GM18511 (cell line): ENCODE results near the gene ZNF710.

Source experiments
- ATAC-seq: cut with Tn5 transposase; IDR thresholded peaks from one replicate; pipeline ENCODE4 v1.9.1; 2021; ENCODE audit warnings: mild to moderate bottlenecking, moderate library complexity; ENCODE audit not compliant: unreplicated experiment

Gene ZNF710

GRCh38 chr15:89993349-89993748 is 7.8 kb upstream of the ZNF710 start:
- ATAC-seq, result no peak

- ATAC-seq, result no peak
Measured at GRCh38 chr15:89997079-89997478, 4.0 kb upstream of the ZNF710 start.

DNA sequence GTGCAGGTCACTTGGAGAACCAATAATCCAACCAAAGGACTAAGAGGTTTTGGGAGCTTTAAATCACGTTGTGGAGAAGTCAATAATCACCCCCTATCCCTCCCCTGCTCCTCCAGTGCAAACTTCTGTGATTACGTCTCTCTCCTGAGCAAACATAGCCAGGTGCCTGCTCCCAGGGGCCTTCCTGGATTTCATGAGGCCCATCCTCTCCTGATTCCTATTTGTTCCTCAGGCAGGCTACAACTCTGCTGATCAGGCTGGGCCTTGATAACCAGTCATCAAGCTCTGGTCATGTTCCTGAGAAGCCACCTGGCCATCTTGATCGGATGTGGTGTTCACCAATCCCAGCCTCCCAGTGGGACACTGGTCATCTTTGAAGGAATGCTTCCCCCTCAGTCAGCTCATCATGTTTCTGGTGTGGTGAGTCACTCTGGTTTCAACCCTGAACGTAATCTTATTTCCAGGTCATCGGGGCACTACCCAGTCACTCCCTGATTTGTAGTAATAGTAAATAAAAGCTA is 2.9 kb upstream of the ZNF710 start:
- ATAC-seq, result no peak

GRCh38 chr15:89998923-89999675 is 2.0 kb upstream of the ZNF710 start:
- ATAC-seq, result no peak

GRCh38 chr15:89999676-90000185 is 1.4 kb upstream of the ZNF710 start:
- ATAC-seq, result no peak

DNA sequence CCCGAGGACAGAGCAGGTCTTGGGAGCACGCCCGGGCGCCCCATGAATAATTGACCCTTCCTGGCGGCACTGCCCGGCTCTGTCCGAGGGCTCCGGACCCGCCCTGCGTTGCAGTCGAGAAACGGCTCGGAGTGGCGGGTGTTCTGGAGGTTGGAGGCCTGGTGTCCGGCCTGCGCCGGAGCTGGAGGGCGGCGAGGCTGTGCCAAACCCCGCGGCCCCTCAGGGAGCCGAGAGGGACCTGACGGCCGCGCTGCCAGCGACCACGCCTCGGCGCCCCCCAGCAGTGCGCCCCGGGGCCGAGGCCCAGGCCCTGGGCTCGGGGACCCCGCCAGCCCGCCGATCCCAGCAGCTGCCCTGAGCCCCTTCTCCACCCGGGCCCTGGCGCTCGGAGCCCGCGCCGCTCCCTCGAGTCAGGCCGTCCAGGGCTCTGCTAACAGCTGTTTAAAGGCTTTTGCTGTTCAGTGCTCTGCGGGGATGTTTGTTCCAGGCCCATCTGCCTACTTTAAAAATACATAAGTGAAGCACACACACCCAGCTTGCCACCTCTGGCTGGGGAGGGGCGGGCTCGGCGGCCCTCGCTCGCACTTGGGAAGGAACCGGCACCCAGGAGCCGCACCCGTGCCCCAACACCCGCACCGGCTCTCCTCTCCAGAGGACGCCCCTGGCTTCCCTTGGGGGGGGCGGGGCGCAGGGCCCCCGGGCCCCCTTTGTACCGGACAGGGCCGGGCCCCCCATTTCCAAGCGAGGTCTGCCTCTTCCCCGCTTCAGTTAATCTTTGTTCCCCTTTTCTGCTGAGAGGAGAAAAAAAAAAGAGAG is 730 bp upstream of the ZNF710 start:
- ATAC-seq, result no peak

GRCh38 chr15:90001683-90002427 is 731 bp downstream of the ZNF710 start:
- peak; percentile 42 for ATAC-seq

DNA sequence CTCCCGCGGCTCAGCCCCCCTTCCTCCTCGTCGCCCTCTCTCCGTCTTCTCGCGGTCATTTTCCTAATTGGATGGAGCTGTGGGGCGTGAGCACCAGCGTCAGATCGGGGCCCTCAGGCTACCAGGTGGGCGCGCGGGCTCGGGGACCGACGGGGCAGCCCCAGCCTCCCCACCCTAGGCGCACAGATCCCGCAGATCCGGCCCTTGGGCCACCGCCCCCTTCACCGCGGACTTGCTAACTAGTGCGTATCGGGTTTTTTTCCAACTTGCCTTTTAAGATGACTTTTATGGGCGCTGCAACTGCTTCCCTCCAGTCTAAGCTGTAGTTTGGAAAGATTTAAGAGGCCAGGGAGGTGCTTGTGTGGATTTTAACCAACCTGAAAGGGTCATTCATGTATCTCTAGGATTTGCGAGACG is 1.3 kb downstream of the ZNF710 start:
- ATAC-seq, result peak; percentile 50

DNA sequence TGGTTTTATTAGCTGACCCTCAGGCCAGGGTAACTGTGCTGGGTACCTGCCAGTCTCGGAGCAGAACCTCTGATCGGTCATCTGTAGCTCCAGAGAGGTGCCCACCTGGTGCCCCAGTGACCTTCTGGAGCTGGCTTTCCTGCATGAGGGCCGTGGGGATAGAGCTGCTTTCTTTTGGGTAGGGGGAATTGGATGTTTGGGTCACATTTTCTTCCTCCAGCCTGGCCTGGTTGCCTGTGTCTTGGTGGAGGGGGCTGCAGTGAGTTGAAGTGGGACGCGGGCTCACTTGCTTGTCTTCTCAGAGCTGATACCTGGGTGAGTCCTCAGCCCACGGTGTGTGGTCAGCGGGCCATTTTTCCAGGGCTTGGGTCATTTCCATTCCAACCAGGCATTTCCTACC is 2.6 kb downstream of the ZNF710 start:
- no peak for ATAC-seq

GRCh38 chr15:90004252-90004651 is 3.1 kb downstream of the ZNF710 start:
- ATAC-seq, result no peak

- no peak for ATAC-seq
Measured at GRCh38 chr15:90004671-90005070, 3.5 kb downstream of the ZNF710 start.

GRCh38 chr15:90006217-90007075 is 5.3 kb downstream of the ZNF710 start:
- no peak for ATAC-seq

DNA sequence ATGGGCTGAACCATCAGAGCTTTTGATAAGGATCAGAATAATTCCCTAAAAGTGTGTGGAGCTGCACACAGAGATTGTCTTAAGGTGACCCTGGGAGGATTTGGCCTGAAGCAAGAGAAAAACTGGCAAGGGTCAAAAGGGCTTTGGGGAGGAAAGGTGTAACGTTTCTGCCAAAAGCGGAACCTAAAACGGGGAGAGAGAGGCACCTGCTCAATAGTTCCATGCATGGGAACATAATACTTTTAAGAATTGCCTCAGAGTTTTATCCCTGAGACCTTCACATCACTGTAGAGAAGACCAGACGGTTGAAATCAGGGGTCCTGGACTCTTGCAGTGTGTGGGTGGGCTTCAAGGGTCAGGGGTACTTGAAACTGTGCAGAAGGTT is 5.9 kb downstream of the ZNF710 start:
- no peak for ATAC-seq

GRCh38 chr15:90008607-90009006 is 7.5 kb downstream of the ZNF710 start:
- no peak for ATAC-seq

- no peak for ATAC-seq
Measured at GRCh38 chr15:90009301-90010022, 8.3 kb downstream of the ZNF710 start.

DNA sequence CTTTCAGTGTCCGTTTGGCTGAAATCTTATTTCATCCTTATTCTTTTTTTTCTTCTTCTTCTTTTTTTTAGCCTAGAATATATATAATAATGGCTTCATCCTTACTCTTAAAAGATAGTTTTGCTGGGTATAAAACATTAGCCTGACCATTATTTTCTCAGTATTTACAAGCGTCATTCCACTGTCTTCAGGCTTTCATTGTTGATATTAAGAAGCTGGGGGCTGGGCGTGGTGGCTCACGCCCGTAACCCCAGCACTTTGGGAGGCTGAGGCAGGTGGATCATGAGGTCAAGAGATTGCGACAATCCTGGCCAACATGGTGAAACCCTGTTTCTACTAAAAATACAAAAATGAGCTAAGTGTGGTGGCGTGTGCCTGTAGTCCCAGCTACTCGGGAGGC is 10.6 kb downstream of the ZNF710 start:
- no peak for ATAC-seq

GRCh38 chr15:90013503-90013937 is 12.4 kb downstream of the ZNF710 start:
- ATAC-seq, result no peak

DNA sequence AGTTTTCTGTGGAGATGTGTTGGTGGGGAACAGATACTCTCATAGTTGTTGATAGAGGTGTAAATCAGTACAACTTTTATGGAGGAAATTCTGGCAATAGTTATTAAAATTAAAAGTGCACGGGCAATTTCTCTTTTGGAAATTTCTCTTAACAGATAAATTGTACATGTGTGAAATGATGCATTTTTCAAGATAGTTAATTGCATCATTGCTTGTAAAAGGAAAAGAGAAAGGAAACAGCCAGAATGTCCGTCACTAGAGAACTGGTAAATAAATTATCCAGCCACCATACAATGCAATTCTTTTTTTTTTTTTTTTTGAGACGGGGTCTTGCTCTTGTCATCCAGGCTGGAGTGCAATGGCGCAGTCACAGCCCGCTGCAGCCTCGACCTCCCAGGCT is 14.2 kb downstream of the ZNF710 start:
- no peak for ATAC-seq

DNA sequence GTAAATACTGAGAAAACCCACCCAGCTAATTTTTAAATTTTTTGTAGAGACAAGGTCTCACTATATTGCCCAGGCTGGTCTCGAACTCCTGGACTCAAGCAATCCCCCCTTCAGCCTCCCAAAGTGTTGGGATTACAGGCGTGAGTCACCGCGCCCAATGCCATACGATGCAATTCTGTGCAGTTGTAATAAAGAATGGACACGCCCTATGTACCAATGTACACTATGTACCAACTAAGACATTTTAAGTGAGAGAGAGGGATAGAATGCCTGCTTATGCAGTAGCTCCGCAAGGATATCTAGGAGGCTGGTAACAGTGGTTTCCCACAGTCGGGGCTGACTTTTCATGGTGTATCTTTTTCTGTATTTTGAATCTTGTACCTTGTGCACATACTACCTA is 14.6 kb downstream of the ZNF710 start:
- ATAC-seq, result no peak

DNA sequence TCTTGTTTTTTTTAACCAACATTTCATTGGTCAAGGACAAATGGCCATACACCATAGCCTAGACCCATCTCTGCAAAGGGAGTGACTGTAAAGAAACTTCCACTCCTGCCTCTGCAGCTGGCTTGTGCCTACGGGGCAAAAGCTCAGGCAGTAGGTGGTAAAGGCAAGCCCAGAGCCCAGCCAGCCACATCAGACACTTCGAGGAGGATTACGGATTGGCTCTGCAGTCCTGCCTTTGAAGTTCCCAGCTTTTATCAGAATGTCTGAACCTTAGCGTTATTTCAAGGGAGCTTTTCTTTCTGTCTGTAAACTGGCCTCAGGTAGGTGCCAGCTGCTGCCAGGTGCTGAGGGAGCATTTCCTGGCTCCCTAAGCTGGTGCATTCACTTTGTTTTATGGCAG is 15.6 kb downstream of the ZNF710 start:
- ATAC-seq, result no peak
